HG02642 (cell line): ENCODE data around the gene GNLY.

Experiments used
- ATAC-seq: cut with Tn5 transposase; IDR thresholded peaks from one replicate; pipeline ENCODE4 v1.9.1; 2021; ENCODE audit warnings: mild to moderate bottlenecking; ENCODE audit not compliant: unreplicated experiment, poor library complexity

GNLY gene

DNA sequence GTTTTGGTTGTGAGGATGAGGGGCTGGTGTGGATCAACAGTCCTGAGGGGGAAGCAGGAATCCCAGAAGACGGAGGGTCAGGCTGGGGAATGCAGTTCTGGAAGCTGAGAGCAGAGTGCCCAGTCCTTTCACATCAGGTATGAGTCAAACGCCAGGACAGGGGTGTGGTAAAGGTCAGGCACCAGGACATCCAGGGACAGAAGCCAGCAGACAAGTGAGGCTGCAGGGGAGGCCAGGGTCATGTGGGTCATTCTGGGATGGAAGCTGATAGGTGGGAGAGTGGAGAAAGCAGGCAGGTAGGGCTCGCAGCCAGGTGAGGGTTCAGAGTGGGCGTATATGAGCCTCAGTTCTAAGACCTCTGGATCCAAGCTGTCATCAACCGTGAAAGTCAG, 12.8 kb upstream of the GNLY start:
- ATAC-seq: no peak

GRCh38 chr2:85681776-85682175, 12.4 kb upstream of the GNLY start:
- ATAC-seq: no peak

DNA sequence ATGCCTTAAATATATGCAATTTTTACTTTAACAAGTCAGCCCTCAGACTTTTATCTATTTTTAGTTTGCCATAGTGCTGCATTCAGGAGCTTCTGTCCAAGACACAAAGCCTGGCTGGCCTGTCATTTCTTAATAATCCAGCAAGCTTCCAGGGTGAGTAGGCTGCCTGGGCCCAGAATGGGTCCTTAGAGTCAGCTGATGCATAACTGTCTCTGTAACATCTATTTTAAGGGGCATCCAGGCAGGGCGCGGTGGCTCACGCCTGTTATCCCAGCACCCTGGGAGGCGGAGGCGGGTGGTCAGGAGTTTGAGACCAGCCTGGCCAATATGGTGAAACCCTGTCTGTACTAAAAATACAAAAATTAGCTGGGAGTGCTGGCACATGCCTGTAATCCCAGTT, 11.8 kb upstream of the GNLY start:
- no peak for ATAC-seq

GRCh38 chr2:85684380-85684779, 9.8 kb upstream of the GNLY start:
- no peak for ATAC-seq

DNA sequence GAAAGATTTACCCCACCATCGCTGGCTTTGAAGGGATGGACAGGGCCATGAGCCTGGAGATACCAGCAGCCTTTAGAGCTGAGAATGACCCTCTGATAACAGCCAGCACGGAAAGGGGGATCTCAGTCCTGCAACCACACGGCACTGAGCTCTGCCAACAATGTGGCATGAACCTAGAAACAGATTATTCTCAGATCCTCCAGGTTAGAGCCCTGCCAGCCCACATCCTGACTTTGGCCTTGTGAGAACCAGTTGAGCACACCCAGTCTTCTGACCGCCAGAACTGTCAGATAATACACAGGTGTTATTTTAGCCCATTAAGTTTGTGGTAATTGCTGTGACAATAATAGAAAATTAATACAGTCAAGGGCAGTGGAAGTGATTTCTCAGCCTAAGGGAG, 9.4 kb upstream of the GNLY start:
- no peak for ATAC-seq

DNA sequence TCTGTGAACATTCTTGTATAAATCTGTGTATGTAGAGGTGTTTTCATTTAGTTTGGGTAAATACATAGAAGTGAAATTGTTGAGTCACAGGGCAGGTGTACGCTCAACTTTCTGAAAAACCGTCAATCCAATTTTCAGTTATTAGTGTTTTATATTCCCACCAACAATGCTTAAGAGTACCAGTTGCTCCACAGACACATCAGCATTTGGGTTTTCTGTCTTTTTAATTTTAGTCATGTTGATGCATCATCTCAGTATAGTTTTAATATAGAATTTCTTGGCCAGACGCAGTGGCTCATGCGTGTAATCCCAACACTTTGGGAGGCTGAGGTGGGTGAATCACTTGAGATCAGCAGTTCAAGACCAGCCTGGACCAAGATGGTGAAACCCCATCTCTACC, 3.2 kb upstream of the GNLY start:
- no peak for ATAC-seq

DNA sequence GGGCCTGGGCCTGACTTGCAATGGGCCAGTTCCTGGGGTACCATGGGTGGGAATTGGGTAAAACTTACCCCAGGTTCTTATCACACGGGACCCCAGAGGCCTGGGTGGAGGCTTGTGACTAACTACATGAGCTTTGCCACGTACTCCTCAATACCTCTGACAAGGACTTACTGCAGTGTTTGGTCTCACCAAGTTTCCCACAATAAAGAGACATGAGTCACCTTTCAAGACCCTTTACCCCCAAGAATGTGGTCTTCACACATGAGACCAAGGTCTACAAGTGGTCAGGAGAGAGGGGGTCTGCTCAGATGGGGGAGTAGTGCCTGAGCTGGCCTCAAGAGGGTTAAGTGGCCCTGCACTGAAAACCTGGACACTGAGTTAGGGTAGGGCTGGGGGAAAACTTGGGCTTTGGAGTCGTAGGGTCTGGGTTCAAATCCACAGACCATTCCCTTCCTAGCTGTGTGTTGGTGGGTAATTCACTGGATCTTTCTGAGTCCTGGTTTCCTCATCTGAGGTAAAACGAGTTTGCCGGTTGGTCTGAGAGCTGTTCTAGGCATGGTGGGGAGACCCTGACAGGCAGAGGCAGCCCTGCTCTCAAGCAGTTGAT, 2.0 kb upstream of the GNLY start:
- ATAC-seq: no peak

GRCh38 chr2:85695121-85695520, 963 bp downstream of the GNLY start:
- ATAC-seq: no peak

DNA sequence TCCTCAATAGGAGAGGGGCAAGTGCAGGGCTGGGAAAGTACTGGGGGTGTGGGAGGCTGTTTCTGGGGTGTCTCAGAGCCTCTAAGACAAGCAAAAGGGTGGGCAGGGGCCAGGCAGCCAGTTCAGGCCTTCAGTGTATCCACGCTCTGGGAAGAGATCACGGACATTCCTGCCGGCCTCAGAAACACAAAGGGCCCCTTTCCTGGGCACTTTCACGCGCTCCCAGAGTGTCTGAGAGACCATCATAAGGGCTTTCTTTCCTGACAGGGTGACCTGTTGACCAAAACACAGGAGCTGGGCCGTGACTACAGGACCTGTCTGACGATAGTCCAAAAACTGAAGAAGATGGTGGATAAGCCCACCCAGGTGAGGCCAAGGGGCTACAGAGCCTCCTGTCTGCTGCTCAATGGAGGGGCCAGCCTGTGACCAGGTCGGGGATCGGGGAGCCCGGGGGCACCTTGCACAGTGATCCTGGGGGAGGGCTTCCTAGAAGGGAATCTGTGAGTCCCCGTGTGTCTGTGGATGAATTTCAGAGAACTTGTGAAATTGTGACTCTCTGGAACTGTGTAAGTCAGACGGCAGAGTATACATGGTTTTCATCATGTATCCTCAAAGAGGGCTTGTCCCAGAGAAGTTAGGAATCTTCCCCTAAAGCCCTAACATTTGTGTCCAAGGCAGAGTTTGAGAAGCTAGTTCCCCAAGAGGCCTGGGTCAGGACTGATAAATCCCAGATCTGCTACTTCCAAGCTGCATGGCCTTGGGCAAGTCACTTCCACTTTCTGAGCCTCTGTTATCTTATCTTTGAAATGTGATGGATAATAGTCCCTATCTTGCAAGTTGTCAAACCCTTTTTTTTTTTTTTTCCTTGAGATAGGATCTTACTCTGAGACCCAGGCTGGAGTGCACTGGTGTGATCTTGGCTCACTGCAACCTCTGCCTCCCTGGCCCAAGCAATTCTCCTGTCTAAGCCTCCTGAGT, 1.8 kb downstream of the GNLY start:
- ATAC-seq: no peak

GRCh38 chr2:85697096-85697495, 2.9 kb downstream of the GNLY start:
- no peak for ATAC-seq

- no peak for ATAC-seq
Observed at GRCh38 chr2:85697716-85698115, 3.6 kb downstream of the GNLY start.

DNA sequence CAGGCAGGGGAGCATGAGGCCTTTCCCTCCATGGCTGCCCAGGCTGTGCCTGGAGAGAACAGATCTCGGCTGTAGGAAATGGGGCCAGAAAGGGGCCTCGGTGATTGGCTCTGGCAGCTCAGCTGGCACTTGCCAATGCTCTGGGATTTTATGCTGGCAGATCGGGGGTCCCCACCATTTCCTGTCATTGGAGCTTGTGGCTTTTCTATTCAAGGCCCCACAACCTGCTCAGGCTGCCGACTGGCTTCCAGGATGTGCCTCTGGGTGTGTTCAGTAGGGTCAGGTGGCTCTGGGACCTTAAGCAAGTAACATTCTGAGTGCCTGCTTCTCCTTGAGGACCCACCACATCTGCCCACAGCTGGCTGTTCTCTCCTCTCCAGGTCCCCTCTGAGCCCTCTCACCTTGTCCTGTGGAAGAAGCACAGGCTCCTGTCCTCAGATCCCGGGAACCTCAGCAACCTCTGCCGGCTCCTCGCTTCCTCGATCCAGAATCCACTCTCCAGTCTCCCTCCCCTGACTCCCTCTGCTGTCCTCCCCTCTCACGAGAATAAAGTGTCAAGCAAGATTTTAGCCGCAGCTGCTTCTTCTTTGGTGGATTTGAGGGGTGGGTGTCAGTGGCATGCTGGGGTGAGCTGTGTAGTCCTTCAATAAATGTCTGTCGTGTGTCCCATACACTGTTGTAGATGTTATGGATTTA, 4.2 kb downstream of the GNLY start:
- no peak for ATAC-seq

DNA sequence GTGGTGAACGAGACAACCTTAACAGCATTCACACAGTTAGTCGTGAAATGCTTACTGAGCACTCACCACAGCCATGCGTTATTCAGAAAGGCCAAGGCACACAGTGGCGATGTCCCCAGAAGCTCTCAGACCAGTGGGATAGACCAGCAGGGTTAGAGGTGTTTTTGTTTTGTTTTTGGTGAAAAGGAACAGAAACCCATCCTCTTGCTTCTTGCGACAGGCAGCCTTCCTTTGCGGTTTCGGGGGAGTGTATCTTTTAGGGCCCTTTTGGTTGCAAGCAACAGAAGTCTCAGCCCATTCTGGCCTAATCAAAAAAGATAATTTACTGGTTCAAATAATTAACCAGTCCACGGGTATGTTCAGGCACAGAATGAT, 4.7 kb downstream of the GNLY start:
- no peak for ATAC-seq

- ATAC-seq: no peak
Observed at GRCh38 chr2:85699325-85699724, 5.2 kb downstream of the GNLY start.

DNA sequence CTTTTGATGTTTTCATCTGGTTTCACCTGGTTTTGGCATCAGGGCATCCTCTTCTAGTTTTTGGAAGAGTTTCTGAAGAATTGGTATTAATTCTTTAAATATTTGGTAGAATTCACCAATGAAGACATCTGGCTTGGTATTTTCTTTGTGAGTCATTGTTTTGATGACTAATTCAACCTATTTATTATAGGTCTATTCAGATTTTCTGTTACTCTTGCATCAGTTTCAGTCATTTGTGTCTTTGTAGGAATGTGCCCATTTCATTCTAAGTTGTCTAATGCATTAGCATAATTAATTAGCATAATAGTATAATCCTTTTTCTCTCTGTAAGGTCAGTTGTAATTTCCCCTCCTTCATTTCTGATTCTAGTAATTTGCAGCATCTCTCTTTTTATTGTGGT, 8.0 kb downstream of the GNLY start:
- no peak for ATAC-seq

DNA sequence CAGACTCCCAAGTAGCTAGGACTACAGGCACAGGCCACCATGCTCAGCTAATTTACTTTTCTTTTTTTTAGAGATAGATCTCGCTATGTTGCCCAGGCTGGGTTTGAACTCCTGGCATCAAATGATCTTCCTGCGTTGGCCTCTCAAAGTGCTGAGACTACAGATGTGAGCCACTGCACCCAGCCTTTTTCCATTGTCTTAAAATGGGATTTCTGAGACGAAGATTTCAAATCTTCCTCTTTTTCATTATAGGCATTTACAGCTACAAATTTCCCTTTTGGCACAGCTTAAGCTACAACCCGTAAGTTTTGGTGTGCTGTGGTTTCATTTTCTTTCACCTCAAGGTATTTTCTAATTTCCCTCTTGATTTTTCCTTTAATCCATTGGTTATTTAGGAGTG, 8.6 kb downstream of the GNLY start:
- ATAC-seq: no peak

- no peak for ATAC-seq
Observed at GRCh38 chr2:85703329-85703728, 9.2 kb downstream of the GNLY start.

DNA sequence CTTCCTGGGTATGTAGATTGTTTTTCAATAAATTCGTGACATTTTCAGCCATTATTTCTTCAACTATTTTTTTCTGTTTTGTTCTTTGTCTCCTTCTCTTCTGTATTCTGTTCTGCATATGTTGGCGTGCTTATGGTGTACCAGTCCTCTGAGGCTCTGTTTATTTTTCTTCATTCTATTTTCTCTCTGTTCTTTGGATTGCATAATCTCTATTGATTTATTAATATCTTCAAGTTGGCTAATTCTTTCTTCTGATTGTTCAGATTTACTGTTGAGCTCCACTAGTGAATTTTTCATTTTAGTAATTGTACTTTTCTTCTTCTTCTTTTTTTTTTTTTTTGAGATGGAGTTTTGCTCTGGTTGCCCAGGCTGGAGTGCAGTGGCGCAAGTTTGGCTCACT, 9.9 kb downstream of the GNLY start:
- ATAC-seq: no peak

- peak; percentile 64 for ATAC-seq
Observed at GRCh38 chr2:85704800-85705679, 10.9 kb downstream of the GNLY start.

DNA sequence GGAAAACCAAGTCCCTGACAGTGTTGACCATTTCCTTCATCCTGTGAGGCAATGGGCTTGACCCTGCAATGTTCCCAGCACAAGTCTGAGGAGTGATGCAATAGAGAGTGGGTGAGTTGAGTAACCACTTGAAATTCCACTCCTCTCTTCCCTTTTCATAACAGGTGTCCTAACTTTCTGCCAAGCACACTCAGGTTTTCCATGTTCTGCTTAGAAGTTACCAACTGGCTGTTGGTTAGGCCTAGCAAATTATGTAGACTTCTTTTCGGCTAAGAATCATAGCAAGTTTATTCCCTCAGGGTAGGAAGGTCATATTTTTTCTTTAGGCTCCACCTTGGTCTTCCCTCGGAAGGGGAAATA, 11.5 kb downstream of the GNLY start:
- ATAC-seq: no peak
